ENCODE measurements around the gene MTUS2.

DNA sequence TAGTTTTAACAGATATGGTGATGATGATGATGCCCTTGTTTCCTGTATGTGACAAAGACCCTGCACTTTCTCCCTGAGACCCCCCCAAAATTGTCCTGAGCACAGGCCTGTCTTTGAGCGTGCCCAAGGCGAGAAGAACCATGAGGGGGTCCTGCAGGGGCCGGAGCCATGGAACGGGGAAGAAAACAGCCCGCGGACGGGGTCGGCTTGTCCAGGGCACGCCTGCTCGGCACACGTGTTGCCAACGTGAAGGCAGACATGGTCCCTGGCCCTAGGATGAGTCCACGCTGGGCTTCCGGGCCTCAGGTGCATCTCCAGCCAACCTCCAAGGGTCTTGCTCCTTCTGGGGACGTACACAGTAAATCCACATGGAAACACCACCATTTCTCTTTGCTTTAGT lies 684.6 kb downstream of the MTUS2 start:
- TF ChIP-seq, protein P1, sequence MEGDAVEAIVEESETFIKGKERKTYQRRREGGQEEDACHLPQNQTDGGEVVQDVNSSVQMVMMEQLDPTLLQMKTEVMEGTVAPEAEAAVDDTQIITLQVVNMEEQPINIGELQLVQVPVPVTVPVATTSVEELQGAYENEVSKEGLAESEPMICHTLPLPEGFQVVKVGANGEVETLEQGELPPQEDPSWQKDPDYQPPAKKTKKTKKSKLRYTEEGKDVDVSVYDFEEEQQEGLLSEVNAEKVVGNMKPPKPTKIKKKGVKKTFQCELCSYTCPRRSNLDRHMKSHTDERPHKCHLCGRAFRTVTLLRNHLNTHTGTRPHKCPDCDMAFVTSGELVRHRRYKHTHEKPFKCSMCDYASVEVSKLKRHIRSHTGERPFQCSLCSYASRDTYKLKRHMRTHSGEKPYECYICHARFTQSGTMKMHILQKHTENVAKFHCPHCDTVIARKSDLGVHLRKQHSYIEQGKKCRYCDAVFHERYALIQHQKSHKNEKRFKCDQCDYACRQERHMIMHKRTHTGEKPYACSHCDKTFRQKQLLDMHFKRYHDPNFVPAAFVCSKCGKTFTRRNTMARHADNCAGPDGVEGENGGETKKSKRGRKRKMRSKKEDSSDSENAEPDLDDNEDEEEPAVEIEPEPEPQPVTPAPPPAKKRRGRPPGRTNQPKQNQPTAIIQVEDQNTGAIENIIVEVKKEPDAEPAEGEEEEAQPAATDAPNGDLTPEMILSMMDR (IDR thresholded peaks at IDR 0.05; ENCODE audit: borderline replicate concordance, extremely low read depth, low read length, poor library complexity, severe bottlenecking), result no peak
- TF ChIP-seq EZH2 (IDR thresholded peaks at IDR 0.05; ENCODE audit: borderline replicate concordance, low read depth, low read length, severe bottlenecking), result no peak

Measured in DND-41 (cell line).